PC-9 (cell line): ENCODE results near the gene SCYGR8.

ENCODE experiments used
- CTCF ChIP-seq: fragments of 200-600 bp; sonication (generic); conservative IDR thresholded peaks from 2 replicates; pipeline ENCODE4 v1.6.1; 2017; ENCODE audit warnings: mixed run types, antibody characterized with exemption, mild to moderate bottlenecking, moderate library complexity
- EZH2 ChIP-seq: fragments of 200-600 bp; sonication (generic); IDR thresholded peaks from 2 replicates; pipeline ENCODE4 v1.8.0; 2017; ENCODE audit warnings: antibody characterized with exemption, low read depth

- TF ChIP-seq EZH2 (no peak), CTCF (no peak)
These were observed 13.9 kb downstream of the SCYGR8 start for GRCh38 chr2:227759411-227760118.
